ENCODE measurements around the gene OR1M1. TPM values are rescaled to one million over a fixed set of nuclear protein-coding genes. Genes with fewer than 3 reads are reported as not detected.

Gene OR1M1
- total RNA-seq, 1 donor from 2014 or later: not detected

- no peaks in the 10 kb centered on the region for H3K4me1 Mint-ChIP-seq
- DNase-seq (ENCODE audit: low read depth, low spot score): no peak
- H3K4me3 Mint-ChIP-seq: no peak overlapping the region
- H3K36me3 Mint-ChIP-seq (ENCODE audit: low read depth): no peaks in the 10 kb centered on the region
- H3K27ac Mint-ChIP-seq (ENCODE audit: unreplicated experiment): no peak overlapping the region
- H3K27me3 Mint-ChIP-seq (ENCODE audit: low read depth): peaks cover 41% of the 10 kb centered on the region
- TF ChIP-seq, protein P1, sequence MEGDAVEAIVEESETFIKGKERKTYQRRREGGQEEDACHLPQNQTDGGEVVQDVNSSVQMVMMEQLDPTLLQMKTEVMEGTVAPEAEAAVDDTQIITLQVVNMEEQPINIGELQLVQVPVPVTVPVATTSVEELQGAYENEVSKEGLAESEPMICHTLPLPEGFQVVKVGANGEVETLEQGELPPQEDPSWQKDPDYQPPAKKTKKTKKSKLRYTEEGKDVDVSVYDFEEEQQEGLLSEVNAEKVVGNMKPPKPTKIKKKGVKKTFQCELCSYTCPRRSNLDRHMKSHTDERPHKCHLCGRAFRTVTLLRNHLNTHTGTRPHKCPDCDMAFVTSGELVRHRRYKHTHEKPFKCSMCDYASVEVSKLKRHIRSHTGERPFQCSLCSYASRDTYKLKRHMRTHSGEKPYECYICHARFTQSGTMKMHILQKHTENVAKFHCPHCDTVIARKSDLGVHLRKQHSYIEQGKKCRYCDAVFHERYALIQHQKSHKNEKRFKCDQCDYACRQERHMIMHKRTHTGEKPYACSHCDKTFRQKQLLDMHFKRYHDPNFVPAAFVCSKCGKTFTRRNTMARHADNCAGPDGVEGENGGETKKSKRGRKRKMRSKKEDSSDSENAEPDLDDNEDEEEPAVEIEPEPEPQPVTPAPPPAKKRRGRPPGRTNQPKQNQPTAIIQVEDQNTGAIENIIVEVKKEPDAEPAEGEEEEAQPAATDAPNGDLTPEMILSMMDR (conservative IDR thresholded peaks at IDR 0.05): no peak
- peaks cover 5% of the 10 kb centered on the region for H3K9me3 Mint-ChIP-seq
Observed at GRCh38 chr19:9116547-9116946, 29.7 kb downstream of the OR1M1 start.

DNA sequence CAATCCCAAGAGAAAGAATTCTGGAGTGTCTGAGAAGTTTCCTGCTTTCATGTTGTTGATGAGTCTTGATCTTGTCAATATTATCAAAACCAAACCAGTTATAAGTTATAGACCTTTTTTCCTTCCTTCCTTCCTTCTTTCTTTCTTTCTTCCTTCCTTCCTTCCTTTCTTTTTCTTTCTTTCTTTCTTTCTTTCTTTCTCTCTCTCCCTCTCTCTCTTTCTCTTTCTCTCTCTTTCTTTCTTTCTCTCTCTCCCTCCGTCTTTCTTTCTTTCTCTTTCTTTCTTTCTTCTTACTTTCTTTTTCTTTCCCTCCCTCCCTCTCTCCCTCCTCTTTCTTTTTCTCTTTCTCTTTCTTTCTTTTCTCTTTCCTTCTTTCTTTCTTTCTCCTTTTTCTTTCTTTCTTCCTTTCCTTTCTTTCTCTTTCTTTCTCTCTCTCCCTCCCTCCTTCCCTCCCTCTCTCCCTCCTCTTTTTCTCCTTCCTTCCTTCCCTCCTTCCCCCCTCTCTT, 40.1 kb downstream of the OR1M1 start, which contains the start of gene OR7G3:
OR7G3 (minus strand) TSS at position 51 of the 506 bp plus-strand sequence; CDS start at position 51, 0 bp downstream.
- no peak within 1 kb of the TSS for H3K4me3 Mint-ChIP-seq
- TF ChIP-seq, protein P1 (conservative IDR thresholded peaks at IDR 0.05): no peak
- H3K27me3 Mint-ChIP-seq (ENCODE audit: low read depth): peaks cover 22% of the 10 kb centered on the region

DNA sequence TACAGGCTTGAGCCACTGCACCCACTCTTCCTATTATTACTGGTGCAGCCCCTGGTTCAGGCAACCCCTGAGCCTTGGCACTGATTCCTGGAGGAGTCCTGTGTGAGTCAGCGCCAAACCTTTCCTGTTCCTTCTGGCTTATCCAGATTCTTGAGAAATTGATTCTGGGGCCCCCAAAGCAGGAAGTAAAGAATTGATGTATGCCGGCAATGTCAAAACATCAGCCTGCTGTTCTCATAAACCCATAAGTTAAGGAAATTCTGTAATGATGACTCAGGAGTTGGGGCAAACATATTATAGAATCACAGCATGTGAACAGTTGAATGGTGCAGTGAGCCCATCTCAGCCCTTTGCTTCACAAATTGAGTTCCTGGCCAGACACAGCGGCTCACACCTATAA, 41.3 kb downstream of the OR1M1 start:
- DNase-seq (ENCODE audit: low read depth, low spot score): no peak
- Mint-ChIP-seq H3K36me3 (ENCODE audit: low read depth) (no peaks in the 10 kb centered on the region), H3K4me3 (no peak overlapping the region), H3K9me3 (no peaks in the 10 kb centered on the region), H3K27me3 (ENCODE audit: low read depth) (peaks cover 32% of the 10 kb centered on the region), H3K4me1 (no peaks in the 10 kb centered on the region), H3K27ac (ENCODE audit: unreplicated experiment) (no peak overlapping the region)
- TF ChIP-seq, protein P1 (conservative IDR thresholded peaks at IDR 0.05): no peak

More for the DNA sequence above, 40.1 kb downstream of the OR1M1 start, which contains the start of gene OR7G3:
- Mint-ChIP-seq H3K4me1 (no peaks in the 10 kb centered on the region), H3K27ac (ENCODE audit: unreplicated experiment) (no peak within 1 kb of the TSS), H3K9me3 (peaks cover 3% of the 10 kb centered on the region), H3K36me3 (ENCODE audit: low read depth) (no peaks in the 10 kb centered on the region)
- no peak for DNase-seq (ENCODE audit: low read depth, low spot score)

DNA sequence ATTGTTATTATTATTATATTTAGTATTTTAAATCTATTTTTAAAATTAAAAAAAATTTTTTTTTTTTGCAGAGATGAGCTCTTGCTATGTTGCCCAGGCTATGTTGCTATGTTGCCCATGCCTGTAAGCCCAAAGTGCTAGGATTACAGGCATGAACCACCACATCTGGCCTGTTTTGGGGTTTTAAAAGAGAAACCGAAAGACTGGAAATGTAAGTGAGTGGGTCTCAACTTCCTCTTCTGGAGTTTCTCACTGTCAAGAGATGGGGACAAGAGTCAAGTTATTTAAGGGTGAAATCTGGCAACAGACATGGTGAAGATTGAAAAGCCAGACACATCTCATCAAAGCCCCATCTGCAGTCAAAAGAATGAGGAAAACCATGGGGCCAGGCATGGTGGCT, 44.1 kb downstream of the OR1M1 start:
- H3K27me3 Mint-ChIP-seq (ENCODE audit: low read depth): peaks cover 41% of the 10 kb centered on the region
- no peaks in the 10 kb centered on the region for H3K36me3 Mint-ChIP-seq (ENCODE audit: low read depth)
- H3K4me3 Mint-ChIP-seq: no peak overlapping the region
- no peak for DNase-seq (ENCODE audit: low read depth, low spot score)
- H3K9me3 Mint-ChIP-seq: no peaks in the 10 kb centered on the region
- no peaks in the 10 kb centered on the region for H3K4me1 Mint-ChIP-seq
- TF ChIP-seq, protein P1 (conservative IDR thresholded peaks at IDR 0.05): no peak
- H3K27ac Mint-ChIP-seq (ENCODE audit: unreplicated experiment): no peak overlapping the region

- no peak overlapping the region for H3K27ac Mint-ChIP-seq (ENCODE audit: unreplicated experiment)
- TF ChIP-seq, protein P1 (conservative IDR thresholded peaks at IDR 0.05): no peak
- DNase-seq (ENCODE audit: low read depth, low spot score): no peak
- no peaks in the 10 kb centered on the region for H3K4me1 Mint-ChIP-seq
- no peak overlapping the region for H3K4me3 Mint-ChIP-seq
- no peaks in the 10 kb centered on the region for H3K36me3 Mint-ChIP-seq (ENCODE audit: low read depth)
- H3K9me3 Mint-ChIP-seq: peaks cover 3% of the 10 kb centered on the region
- peaks cover 35% of the 10 kb centered on the region for H3K27me3 Mint-ChIP-seq (ENCODE audit: low read depth)
Observed at GRCh38 chr19:9132422-9132821, 45.6 kb downstream of the OR1M1 start.
